HPDE6-E6E7 (cell line): ENCODE data around the gene PLAGL1.
"Not testable (repeated sequence)": the region's sequence is repeated elsewhere in the genome, so short reads cannot be mapped to it uniquely, and the experiment has no call there.

Source experiments
- DNase-seq: peaks from one replicate; pipeline ENCODE4 v3.0.0; 2011; ENCODE audit warnings: missing footprints; ENCODE audit errors: extremely low spot score

Gene PLAGL1

DNA sequence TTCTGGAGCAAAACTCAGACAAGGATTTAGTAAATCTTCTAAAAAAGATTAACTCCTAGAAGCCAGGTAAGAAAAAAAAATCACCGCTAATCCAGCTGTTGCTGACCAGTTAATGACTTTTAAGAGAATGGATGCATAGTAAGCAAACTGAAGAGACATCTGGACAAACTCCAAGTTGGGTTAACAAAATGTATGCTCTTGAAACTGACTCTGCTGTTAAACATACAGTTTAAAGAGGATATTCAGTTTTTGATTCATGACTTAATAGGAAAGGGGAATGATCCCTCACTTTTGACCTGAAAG lies 70.4 kb downstream of the PLAGL1 start:
- DNase-seq = no peak

DNA sequence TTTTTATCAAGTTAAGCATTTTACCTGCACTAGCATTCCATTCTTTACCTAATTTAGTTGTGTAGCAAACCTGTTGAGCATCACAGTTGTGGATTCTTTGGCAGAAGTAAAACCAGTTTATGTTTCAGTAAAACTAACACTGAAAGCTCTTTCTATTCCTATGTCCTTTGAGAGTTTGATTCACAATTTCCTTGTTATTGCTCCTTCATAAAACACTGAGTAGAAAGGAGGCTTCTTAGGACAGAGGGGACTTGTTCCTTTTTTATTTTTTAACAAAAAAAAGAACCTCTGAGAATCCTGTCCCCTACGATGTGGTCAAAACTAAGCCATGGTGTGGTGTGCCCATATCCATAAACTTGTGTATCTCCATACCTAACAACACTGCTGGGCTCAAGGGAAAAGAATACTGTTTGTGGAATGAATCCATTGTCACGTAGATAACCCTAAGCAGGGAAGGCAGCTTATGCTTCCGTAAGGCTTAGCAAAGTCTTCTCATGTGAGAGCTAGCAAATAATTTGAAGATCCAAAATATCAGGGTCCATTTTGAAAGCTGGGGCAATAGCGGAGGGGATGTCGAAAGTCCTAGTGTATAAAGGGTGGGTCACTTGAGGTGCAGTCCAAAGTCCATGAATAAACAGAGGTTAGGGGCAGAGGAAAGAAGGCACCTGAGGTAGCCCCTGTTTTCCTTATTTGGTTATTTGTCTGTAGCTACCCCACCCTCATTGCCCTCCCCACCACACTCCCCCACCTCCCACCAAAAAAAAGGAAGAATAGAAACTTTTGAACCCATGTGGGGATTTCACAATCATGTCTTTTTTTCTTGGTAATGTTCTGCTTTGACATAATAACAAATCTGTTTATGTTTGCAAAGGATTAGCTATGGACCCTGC lies 71.0 kb downstream of the PLAGL1 start:
- no peak for DNase-seq

DNA sequence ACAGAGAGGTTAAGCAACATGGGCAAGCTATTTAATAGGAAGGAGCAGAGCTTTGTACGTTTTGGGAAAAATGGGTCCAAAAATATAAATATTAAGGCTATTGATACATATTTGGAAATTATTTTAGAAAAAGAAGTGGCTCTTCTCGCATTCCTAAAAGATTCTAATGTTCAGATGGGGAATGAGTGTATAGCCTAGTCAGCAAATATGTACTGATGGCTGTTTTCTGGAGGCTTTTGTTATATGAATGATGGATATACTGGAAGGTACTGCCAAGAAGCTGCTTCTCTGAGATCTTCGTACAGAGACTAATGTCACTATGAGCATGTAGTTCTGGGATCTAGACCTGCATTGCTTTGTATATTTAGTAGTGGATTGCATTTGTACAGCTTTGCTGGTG lies 71.7 kb downstream of the PLAGL1 start:
- DNase-seq = no peak

DNA sequence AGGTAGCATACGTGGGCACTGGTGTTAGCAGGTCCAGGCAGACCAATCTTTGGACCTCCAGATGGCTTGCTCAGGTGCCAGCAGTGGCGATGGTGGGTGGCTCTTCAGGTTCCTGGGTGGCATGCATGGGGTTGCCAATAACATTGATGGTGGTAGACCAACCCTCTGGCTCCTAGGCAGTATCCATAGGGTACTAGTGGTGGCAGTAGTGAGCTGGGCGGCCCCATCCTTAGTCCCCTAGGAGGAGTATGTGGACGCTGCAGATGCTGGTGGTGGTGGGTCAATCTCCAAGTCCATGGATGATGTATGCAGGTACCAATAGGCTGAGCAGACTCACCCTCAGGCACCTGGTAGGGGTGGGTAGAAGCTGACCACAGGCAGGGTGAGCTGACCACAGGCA lies 73.2 kb downstream of the PLAGL1 start:
- DNase-seq = no peak

DNA sequence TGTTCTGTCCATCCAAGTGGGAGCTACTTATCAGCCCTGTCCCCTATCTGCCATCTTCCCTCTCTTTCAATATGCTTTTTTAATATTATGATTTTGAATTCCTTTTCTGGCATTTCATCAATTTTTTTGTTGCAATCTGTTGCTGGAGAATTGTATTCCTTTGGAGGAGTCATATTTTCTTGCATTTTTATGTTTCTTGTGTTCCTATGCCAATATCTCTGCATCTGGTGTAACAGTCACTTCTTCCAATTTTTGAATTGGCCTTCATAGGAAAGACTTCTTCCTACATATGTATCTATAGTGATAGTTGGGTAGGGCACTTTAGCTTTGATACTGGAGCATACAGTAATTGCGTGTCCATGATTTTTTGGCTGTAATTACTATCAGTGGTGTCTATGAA lies 73.7 kb downstream of the PLAGL1 start:
- no peak for DNase-seq

DNA sequence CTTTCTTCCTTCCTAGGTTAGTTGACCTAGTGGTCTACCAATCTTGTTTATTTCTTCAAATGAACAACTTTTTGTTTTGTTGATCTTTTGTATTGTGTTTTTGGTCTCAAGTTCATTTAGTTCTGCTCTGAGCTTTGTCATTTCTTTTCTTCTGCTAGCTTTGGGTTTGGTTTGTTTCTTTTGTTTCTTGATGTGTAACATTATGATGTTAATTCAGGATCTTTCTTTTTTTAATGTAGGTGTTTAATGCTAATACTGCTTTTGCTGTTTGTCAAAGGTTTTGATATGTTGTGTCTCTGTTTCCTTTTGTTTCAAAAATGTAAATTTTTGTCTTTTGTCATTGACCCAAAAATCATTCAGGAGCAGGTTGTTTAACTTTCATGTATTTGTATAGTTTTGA lies 78.1 kb downstream of the PLAGL1 start:
- no peak for DNase-seq

DNA sequence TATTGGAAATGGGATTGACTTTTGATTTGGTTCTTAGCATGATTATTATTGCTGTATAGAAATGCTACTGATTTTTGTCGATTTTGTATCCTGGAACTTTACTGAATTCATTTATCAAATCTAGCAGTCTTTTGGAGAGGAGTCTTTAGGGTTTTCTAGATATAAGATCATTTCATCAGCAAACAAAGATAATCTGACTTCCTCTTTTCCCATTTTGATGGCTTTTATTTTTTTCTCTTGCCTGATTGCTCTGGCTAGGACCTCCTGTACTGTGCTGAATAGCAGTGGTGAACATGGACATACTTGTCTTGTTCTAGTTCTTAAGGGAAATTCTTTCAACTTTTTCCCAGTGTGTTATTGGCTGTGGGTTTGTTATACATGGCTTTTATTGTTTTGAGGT lies 79.2 kb downstream of the PLAGL1 start:
- DNase-seq = no peak

DNA sequence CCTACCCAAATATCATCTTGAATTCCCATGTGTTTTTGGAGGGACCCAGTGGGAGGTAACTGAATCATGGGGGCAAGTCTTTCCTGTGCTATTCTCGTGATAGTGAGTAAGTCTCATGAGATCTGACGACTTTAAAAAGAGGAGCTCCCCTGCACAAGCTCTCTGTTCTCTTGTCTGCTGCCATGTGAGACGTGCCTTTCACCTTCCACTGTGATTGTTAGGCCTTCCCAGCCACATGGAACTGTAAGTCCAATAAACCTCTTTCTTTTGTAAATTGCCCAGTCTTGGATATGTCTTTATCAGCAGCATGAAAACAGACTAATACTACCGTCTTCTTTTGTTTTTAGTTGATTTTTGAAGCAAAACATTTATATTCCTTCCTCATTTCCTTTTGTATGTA lies 91.0 kb downstream of the PLAGL1 start:
- DNase-seq = not testable (repeated sequence)

DNA sequence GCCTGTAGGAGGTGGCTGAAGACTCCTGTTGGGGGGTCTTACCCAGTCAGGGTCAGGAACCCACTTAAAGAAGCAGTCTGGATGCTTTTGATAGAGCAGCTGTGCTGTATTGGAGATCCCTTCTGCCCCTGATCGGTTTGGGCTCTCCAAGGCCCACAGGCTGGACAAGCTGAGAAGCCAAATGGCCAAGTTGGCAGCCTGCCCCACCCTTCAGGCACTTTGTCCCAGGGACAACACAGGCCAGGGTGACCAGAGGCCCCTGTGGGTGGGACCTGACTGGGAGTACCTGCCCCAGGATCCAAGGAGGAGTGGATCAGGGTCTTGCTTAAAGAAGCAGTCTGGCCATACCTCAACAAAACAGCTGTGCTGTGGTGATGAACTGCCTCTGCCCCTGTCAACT lies 95.4 kb downstream of the PLAGL1 start:
- DNase-seq = no peak

DNA sequence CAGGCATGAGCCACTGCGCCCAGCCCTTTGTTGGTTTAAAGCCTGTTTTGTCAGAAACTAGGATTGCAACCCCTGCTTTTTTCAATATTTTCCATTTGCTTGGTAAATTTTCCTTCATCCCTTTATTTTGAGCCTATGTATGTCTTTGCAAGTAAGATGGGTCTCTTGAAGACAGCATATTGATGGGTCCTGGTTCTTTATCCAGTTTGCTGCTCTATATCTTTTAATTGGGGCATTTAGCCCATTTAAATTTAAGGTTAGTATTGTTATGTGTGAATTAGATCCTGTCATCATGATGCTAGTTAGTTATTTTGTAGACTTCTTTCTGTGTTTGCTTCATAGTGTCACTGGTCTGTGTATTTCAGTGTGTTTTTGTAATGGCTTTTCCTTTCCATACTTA lies 97.0 kb downstream of the PLAGL1 start:
- no peak for DNase-seq

DNA sequence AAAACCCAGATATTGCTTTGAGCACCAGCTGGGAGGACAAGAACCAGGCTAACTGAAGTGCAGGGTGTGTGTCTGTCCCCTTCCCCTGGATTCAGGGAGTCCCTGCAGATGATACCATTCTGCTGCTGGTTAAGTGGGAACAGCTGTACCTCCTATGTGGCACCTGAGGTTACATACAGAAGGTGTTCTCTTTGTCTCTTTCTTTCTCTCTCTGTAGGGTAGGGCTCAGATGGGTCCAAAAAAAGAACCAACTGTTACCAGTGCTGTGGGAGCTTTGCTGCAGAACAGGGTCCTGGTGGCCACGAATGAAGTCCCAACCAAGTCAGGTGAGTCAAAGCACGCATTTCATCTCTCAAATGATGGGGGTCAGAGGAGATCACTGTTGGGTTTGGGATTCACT lies 105.2 kb downstream of the PLAGL1 start:
- DNase-seq = no peak

DNA sequence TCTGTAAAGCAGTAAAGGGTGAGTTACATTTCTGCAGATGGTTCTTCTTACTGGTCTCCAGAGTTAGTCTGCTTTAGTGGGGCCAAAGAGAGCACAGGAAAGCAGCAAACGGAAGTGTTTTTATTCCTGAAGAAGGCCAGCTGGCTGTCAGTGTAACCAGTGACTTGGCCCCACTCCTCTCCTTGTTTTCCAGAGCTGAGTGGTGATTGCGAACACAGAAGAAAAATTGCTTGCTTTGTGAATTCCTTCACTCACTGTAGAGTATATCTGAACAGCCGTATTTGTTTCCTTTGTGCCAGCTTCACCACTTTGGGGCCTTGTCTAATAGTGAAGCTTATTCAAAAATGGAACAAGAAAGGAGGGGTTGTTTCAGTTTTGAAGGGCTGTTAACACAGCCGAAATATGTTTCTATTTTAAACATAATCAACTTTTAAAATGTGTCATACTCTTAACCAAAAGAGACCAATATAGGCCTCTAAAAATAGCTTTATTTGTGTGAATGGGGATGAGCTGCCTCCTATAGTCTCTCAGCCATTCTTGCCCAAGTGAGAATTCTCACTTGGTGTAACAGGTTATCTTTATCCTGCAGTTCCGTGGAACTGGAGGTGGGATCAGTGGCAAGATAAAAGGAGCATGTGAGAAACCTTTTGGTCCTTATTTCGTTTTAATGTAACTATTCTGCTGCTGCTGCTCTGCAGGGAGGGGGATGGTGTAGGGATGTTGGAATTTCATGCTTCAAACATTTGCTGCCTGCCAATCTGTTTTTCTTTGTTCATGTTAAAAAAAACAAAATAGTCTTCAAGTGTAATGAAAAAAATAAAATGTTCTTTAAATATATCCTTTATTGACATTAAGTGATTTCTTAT lies 105.9 kb downstream of the PLAGL1 start:
- DNase-seq = no peak

DNA sequence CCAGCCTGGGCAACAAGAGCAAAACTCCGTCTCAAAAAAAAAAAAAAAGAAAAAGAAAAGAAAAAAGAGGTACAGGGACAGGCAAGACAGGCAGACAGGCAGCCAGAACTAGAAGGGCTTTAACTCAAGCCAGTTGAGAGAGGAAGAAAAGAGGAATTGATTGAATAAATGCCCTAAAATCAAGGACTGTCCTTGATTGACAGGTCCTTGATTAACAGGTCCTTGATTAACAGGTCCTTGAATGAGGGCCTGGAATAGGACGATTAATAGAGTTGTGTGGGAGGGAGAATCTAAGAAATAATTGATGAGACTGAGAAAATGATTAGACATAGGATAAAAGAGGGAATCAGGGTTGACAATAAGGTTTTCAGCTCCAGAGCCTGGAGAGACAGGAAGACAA lies 107.7 kb downstream of the PLAGL1 start:
- DNase-seq = no peak

DNA sequence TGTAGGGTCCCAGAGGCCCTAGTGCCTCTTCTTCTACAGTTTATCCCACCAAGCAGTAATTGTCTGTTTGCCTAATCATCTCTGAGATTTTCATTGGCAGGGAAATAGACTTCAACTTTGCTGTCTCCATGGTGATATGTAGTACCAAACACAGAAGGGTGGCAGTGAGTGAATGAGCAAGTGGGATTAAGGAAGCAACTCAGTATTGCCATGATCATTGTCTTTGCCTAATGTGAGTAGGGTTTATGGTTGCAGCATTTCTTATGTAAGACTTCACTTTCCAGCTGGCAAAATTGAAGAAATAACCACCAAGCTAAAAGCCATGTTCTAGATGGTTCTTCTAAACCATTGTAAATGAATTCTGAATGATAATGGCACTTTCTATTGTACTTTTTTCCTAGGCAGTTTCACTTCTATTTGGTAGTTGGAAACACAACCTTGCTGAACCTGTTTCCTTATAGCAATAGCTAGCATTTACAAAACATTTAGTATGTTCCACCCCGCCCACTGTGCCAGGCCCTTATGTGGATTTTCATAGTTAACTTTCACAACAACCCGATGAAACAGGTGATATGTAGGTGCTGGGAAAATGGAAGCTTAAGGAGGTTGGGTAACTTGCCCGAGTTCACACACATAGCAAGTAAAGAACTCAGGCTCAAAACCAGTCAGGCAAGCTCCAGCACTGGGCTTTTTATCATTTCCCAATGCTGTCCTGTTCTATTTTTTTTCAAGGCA lies 111.8 kb downstream of the PLAGL1 start:
- DNase-seq = peak; percentile 22

DNA sequence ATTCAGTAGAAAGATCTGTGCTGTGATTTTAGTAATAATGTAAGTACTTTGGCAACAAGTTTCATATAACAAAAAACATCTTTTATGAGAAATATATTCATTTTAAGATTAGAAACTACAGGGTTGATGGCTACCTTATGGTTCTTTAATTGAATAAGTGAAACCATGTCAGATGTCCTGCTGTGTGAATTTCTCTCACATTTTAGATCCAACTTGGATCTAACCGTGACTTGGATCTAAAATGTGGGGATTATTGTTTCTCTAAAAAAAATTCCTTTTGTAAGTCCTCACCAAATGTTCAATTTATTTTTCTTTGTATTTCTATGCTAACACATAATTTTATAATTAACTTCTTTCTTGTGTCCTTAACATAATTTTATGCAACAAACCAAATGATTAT lies 113.4 kb downstream of the PLAGL1 start:
- no peak for DNase-seq
